ENCODE results near the gene ATXN1.

The ATXN1 gene

GRCh38 chr6:16498237-16498636 lies 263.0 kb downstream of the ATXN1 start:
- DNase-seq (ENCODE audit: low read depth, low spot score): no peak

GRCh38 chr6:16496991-16497801 lies 264.1 kb downstream of the ATXN1 start:
- DNase-seq (ENCODE audit: low read depth, low spot score): no peak

- DNase-seq (ENCODE audit: low read depth, low spot score): no peak
Measured at GRCh38 chr6:16496210-16496609, 265.1 kb downstream of the ATXN1 start.

- DNase-seq (ENCODE audit: low read depth, low spot score): no peak
Measured at GRCh38 chr6:16494793-16495192, 266.5 kb downstream of the ATXN1 start.

GRCh38 chr6:16493802-16494201 lies 267.5 kb downstream of the ATXN1 start:
- no peak for DNase-seq (ENCODE audit: low read depth, low spot score)

GRCh38 chr6:16493112-16493511 lies 268.1 kb downstream of the ATXN1 start:
- DNase-seq (ENCODE audit: low read depth, low spot score): no peak

GRCh38 chr6:16491666-16492313 lies 269.5 kb downstream of the ATXN1 start:
- no peak for DNase-seq (ENCODE audit: low read depth, low spot score)

GRCh38 chr6:16490616-16491015 lies 270.6 kb downstream of the ATXN1 start:
- DNase-seq (ENCODE audit: low read depth, low spot score): no peak

GRCh38 chr6:16488813-16489212 lies 272.4 kb downstream of the ATXN1 start:
- DNase-seq (ENCODE audit: low read depth, low spot score): no peak

GRCh38 chr6:16487996-16488674 lies 273.1 kb downstream of the ATXN1 start:
- DNase-seq (ENCODE audit: low read depth, low spot score): no peak

GRCh38 chr6:16486661-16487060 lies 274.6 kb downstream of the ATXN1 start:
- no peak for DNase-seq (ENCODE audit: low read depth, low spot score)

GRCh38 chr6:16483315-16483875 lies 277.9 kb downstream of the ATXN1 start:
- no peak for DNase-seq (ENCODE audit: low read depth, low spot score)

- DNase-seq (ENCODE audit: low read depth, low spot score): no peak
Measured at GRCh38 chr6:16482702-16483314, 278.5 kb downstream of the ATXN1 start.

GRCh38 chr6:16481697-16482399 lies 279.4 kb downstream of the ATXN1 start:
- DNase-seq (ENCODE audit: low read depth, low spot score): no peak

GRCh38 chr6:16480763-16481560 lies 280.3 kb downstream of the ATXN1 start:
- DNase-seq (ENCODE audit: low read depth, low spot score): no peak

GRCh38 chr6:16477367-16478149 lies 283.7 kb downstream of the ATXN1 start:
- no peak for DNase-seq (ENCODE audit: low read depth, low spot score)

GRCh38 chr6:16476861-16477260 lies 284.4 kb downstream of the ATXN1 start:
- no peak for DNase-seq (ENCODE audit: low read depth, low spot score)

- no peak for DNase-seq (ENCODE audit: low read depth, low spot score)
Measured at GRCh38 chr6:16475494-16475781, 285.8 kb downstream of the ATXN1 start.

- no peak for DNase-seq (ENCODE audit: low read depth, low spot score)
Measured at GRCh38 chr6:16474772-16475493, 286.3 kb downstream of the ATXN1 start.

Data from smooth muscle cell of the brain vasculature (primary cell).